Mesothelial cell of epicardium (in vitro differentiated cells): ENCODE data around the gene TRDMT1. TPM values are rescaled to one million over a fixed set of nuclear protein-coding genes. Genes with fewer than 3 reads are reported as not detected.

Source experiments
- total RNA-seq: library from RNA; stranded (reverse); gene quantifications from 3 replicates; pipeline ENCODE4 v1.2.1, GENCODE V29; 2021

Gene TRDMT1
- total RNA-seq, 1 donor from 2014 or later, result 8.2 TPM

Other genes starting within 250 kb of the TRDMT1 start
- 0.90 to 1.8 TPM (median 1.5 TPM) in 3 replicates for gene CUBN, start 71.9 kb downstream of the TRDMT1 start, total RNA-seq
- gene VIM, start 26.6 kb upstream of the TRDMT1 start, total RNA-seq, result 1,386 to 1,516 TPM (median 1,481 TPM) in 3 replicates